HEK293 (cell line): ENCODE measurements around the gene RUFY1.

ENCODE experiments used
- CTCF ChIA-PET: fragments of 350-600 bp; formaldehyde crosslinking; extraction: SDS; loops from one replicate; lab custom pipeline; 2021; ENCODE audit warnings: antibody characterized with exemption; lab: Yijun Ruan, JAX
- POLR2A ChIA-PET: fragments of 300-600 bp; formaldehyde crosslinking; extraction: SDS; loops from one replicate; lab custom pipeline; 2020; ENCODE audit warnings: antibody characterized with exemption, inconsistent platforms; lab: Yijun Ruan, JAX
- H3K27ac ChIP-seq: fragments of 200-500 bp; sonication (Bioruptor generic); 2 replicates; pipeline ENCODE4 v1.5.1; 2014; ENCODE audit warnings: low read depth, low read length, control low read depth, inconsistent platforms; ENCODE audit errors: extremely low read depth
- H3K36me3 ChIP-seq, 2 experiments: fragments of 200-500 bp in 1 of 2; sonication (Bioruptor generic) in 1 of 2; 1 replicate in 1 of 2; 2 replicates in 1 of 2; pipeline ENCODE4 v1.5.1; 2014 to 2017; ENCODE audit warnings: inconsistent platforms in 2 of 2, low read length in 2 of 2; ENCODE audit not compliant: control insufficient read depth in 2 of 2, insufficient read depth in 1 of 2
- H3K4me1 ChIP-seq: fragments of 200-500 bp; sonication (Bioruptor generic); 2 replicates; pipeline ENCODE4 v1.5.1; 2014; ENCODE audit warnings: mild to moderate bottlenecking, low read length, inconsistent platforms; ENCODE audit not compliant: control insufficient read depth, insufficient read depth
- H3K4me3 ChIP-seq: 2 replicates; pipeline ENCODE4 v1.5.1; 2011; ENCODE audit warnings: low read depth, mild to moderate bottlenecking, control low read depth, low read length, moderate library complexity
- H3K9me3 ChIP-seq: fragments of 200-500 bp; sonication (Bioruptor generic); 2 replicates; pipeline ENCODE4 v1.5.1; 2014; ENCODE audit warnings: low read depth, low read length, inconsistent platforms; ENCODE audit not compliant: control insufficient read depth, insufficient read depth
- AEBP2 ChIP-seq: fragments of 450-650 bp; formaldehyde crosslinking; IDR thresholded peaks from 2 replicates; pipeline ENCODE4 v1.5.1; 2016; ENCODE audit warnings: missing biosample characterization, missing genetic modification characterization, borderline replicate concordance
- HOXD13 ChIP-seq: sonication (generic); formaldehyde crosslinking; IDR thresholded peaks from 2 replicates; pipeline ENCODE4 v1.8.0; 2022; ENCODE audit warnings: missing genetic modification reagents, borderline replicate concordance
- MEIS1 ChIP-seq: sonication (generic); formaldehyde crosslinking; IDR thresholded peaks from 2 replicates; pipeline ENCODE4 v1.8.1; 2022; ENCODE audit warnings: missing genetic modification reagents, mild to moderate bottlenecking, borderline replicate concordance
- PATZ1 ChIP-seq: fragments of 450-650 bp; formaldehyde crosslinking; IDR thresholded peaks from 2 replicates; pipeline ENCODE4 v1.5.1; 2016; ENCODE audit warnings: missing biosample characterization, missing genetic modification characterization
- PRDM4 ChIP-seq: fragments of 450-650 bp; formaldehyde crosslinking; IDR thresholded peaks from 2 replicates; pipeline ENCODE4 v1.5.1; 2017; ENCODE audit warnings: missing biosample characterization, missing genetic modification characterization
- SCRT2 ChIP-seq: fragments of 450-650 bp; formaldehyde crosslinking; IDR thresholded peaks from 2 replicates; pipeline ENCODE4 v1.5.1; 2016; ENCODE audit warnings: missing biosample characterization, missing genetic modification characterization
- SP2 ChIP-seq: fragments of 450-650 bp; formaldehyde crosslinking; IDR thresholded peaks from 2 replicates; pipeline ENCODE4 v1.5.1; 2016; ENCODE audit warnings: missing biosample characterization, missing genetic modification characterization
- TSHZ1 ChIP-seq: fragments of 450-650 bp; formaldehyde crosslinking; IDR thresholded peaks from 2 replicates; pipeline ENCODE4 v1.5.1; 2016; ENCODE audit warnings: missing biosample characterization, missing genetic modification characterization, borderline replicate concordance
- YY1 ChIP-seq: fragments of 450-650 bp; formaldehyde crosslinking; IDR thresholded peaks from 2 replicates; pipeline ENCODE4 v1.5.1; 2018; ENCODE audit warnings: missing biosample characterization, missing genetic modification characterization
- ZBTB21 ChIP-seq: fragments of 450-650 bp; formaldehyde crosslinking; IDR thresholded peaks from 2 replicates; pipeline ENCODE4 v1.5.1; 2017; ENCODE audit warnings: missing biosample characterization, missing genetic modification characterization
- ZBTB7A ChIP-seq: fragments of 450-650 bp; formaldehyde crosslinking; IDR thresholded peaks from 2 replicates; pipeline ENCODE4 v1.5.1; 2016; ENCODE audit warnings: low read depth, missing biosample characterization, missing genetic modification characterization
- ZEB2 ChIP-seq: fragments of 450-650 bp; formaldehyde crosslinking; IDR thresholded peaks from 2 replicates; pipeline ENCODE4 v1.5.1; 2016; ENCODE audit warnings: missing biosample characterization, missing genetic modification characterization
- ZNF121 ChIP-seq: fragments of 450-650 bp; formaldehyde crosslinking; IDR thresholded peaks from 2 replicates; pipeline ENCODE4 v1.5.1; 2016; ENCODE audit warnings: missing biosample characterization, missing genetic modification characterization
- ZNF138 ChIP-seq: fragments of 450-650 bp; formaldehyde crosslinking; IDR thresholded peaks from 2 replicates; pipeline ENCODE4 v1.5.1; 2016; ENCODE audit warnings: missing biosample characterization, missing genetic modification characterization, borderline replicate concordance
- ZNF140 ChIP-seq: fragments of 450-650 bp; formaldehyde crosslinking; IDR thresholded peaks from 2 replicates; pipeline ENCODE4 v1.5.1; 2016; ENCODE audit warnings: missing biosample characterization, missing genetic modification characterization
- ZNF174 ChIP-seq: fragments of 450-650 bp; formaldehyde crosslinking; IDR thresholded peaks from 2 replicates; pipeline ENCODE4 v1.5.0; 2017; ENCODE audit warnings: missing biosample characterization, mild to moderate bottlenecking, missing genetic modification characterization
- ZNF184 ChIP-seq: fragments of 450-650 bp; IDR thresholded peaks from 2 replicates; pipeline ENCODE4 v1.5.1; 2018; ENCODE audit warnings: missing biosample characterization, mild to moderate bottlenecking, missing genetic modification characterization
- ZNF223 ChIP-seq: fragments of 450-650 bp; formaldehyde crosslinking; IDR thresholded peaks from 2 replicates; pipeline ENCODE4 v1.5.1; 2016; ENCODE audit warnings: missing biosample characterization, missing genetic modification characterization
- ZNF248 ChIP-seq: fragments of 450-650 bp; formaldehyde crosslinking; IDR thresholded peaks from 2 replicates; pipeline ENCODE4 v1.5.1; 2017; ENCODE audit warnings: missing biosample characterization, missing genetic modification characterization
- ZNF324 ChIP-seq: fragments of 450-650 bp; formaldehyde crosslinking; IDR thresholded peaks from 2 replicates; pipeline ENCODE4 v1.5.1; 2016; ENCODE audit warnings: missing biosample characterization, missing genetic modification characterization
- ZNF37A ChIP-seq: fragments of 450-650 bp; IDR thresholded peaks from 2 replicates; pipeline ENCODE4 v1.5.1; 2018; ENCODE audit warnings: missing biosample characterization, missing genetic modification characterization
- ZNF548 ChIP-seq: fragments of 450-650 bp; formaldehyde crosslinking; IDR thresholded peaks from 2 replicates; pipeline ENCODE4 v1.5.1; 2016; ENCODE audit warnings: missing biosample characterization, missing genetic modification characterization
- ZNF555 ChIP-seq: fragments of 450-650 bp; formaldehyde crosslinking; conservative IDR thresholded peaks from 2 replicates; pipeline ENCODE4 v1.5.1; 2017; ENCODE audit warnings: missing biosample characterization, mild to moderate bottlenecking, missing genetic modification characterization, inconsistent platforms
- ZNF561 ChIP-seq: fragments of 450-650 bp; IDR thresholded peaks from 2 replicates; pipeline ENCODE4 v1.5.1; 2018; ENCODE audit warnings: missing biosample characterization, missing genetic modification characterization, borderline replicate concordance
- ZNF629 ChIP-seq: fragments of 450-650 bp; formaldehyde crosslinking; IDR thresholded peaks from 2 replicates; pipeline ENCODE4 v1.5.1; 2017; ENCODE audit warnings: missing biosample characterization, missing genetic modification characterization
- ZNF701 ChIP-seq: fragments of 450-650 bp; formaldehyde crosslinking; IDR thresholded peaks from 2 replicates; pipeline ENCODE4 v1.5.1; 2016; ENCODE audit warnings: missing biosample characterization, missing genetic modification characterization
- ZNF704 ChIP-seq: fragments of 450-650 bp; formaldehyde crosslinking; IDR thresholded peaks from 2 replicates; pipeline ENCODE4 v1.5.1; 2016; ENCODE audit warnings: missing biosample characterization, missing genetic modification characterization
- ZNF843 ChIP-seq: fragments of 450-650 bp; formaldehyde crosslinking; IDR thresholded peaks from 2 replicates; pipeline ENCODE4 v1.5.1; 2016; ENCODE audit warnings: missing biosample characterization, missing genetic modification characterization

The RUFY1 gene

GRCh38 chr5:179596421-179596820, 46.1 kb downstream of the RUFY1 start:
- peaks cover 57 to 88% of the 10 kb centered on the region in 2 experiments for H3K36me3 ChIP-seq
- no peak overlapping the region for H3K27ac ChIP-seq
- CTCF ChIA-PET: interaction anchor here (0.5 kb wide), 1 partner anchor 96 kb away, joined by 3 read pairs; no protein-coding TSS in a partner anchor
- POLR2A ChIA-PET: no interaction called here
- no peak overlapping the region for H3K4me3 ChIP-seq
- TF ChIP-seq AEBP2: no peak
- TF ChIP-seq SP2 (tag by site-specific recombination): no peak
- no peak for TF ChIP-seq ZBTB21 (tag by site-specific recombination)
- no peak for TF ChIP-seq PATZ1
- TF ChIP-seq HOXD13 (CRISPR knock-in tag): no peak
- TF ChIP-seq ZNF555 (tag by site-specific recombination): no peak
- TF ChIP-seq ZNF548 (tag by site-specific recombination): no peak
- no peak for TF ChIP-seq ZNF843 (tag by site-specific recombination)
- no peak for TF ChIP-seq ZNF704 (tag by site-specific recombination)
- TF ChIP-seq ZNF223 (tag by site-specific recombination): no peak
- no peak for TF ChIP-seq ZNF629 (tag by site-specific recombination)
- no peak for TF ChIP-seq ZNF121 (tag by site-specific recombination)
- TF ChIP-seq, all 188 proteins: peak for 0
- Histone ChIP-seq H3K4me1 (no peaks in the 10 kb centered on the region), H3K9me3 (no peaks in the 10 kb centered on the region)

GRCh38 chr5:179599100-179599499, 48.7 kb downstream of the RUFY1 start:
- H3K4me3 ChIP-seq: no peak overlapping the region
- H3K9me3 ChIP-seq: no peaks in the 10 kb centered on the region
- ChIA-PET POLR2A (no interaction called here), CTCF (no interaction called here)
- H3K36me3 ChIP-seq: peaks cover 35 to 83% of the 10 kb centered on the region in 2 experiments; a peak in 2 of 3 replicates
- no peaks in the 10 kb centered on the region for H3K4me1 ChIP-seq
- H3K27ac ChIP-seq: no peak overlapping the region
- TF ChIP-seq ZNF140 (tag by site-specific recombination): no peak
- TF ChIP-seq YY1 (tag by site-specific recombination): no peak
- TF ChIP-seq MEIS1 (CRISPR knock-in tag): no peak
- no peak for TF ChIP-seq SCRT2 (tag by site-specific recombination)
- TF ChIP-seq ZNF138 (tag by site-specific recombination): no peak
- no peak for TF ChIP-seq ZNF248
- TF ChIP-seq ZNF174 (tag by site-specific recombination): no peak
- no peak for TF ChIP-seq ZBTB7A
- TF ChIP-seq ZNF324 (tag by site-specific recombination): no peak
- no peak for TF ChIP-seq TSHZ1 (tag by site-specific recombination)
- TF ChIP-seq ZNF701 (tag by site-specific recombination): no peak
- TF ChIP-seq ZNF37A: no peak
- TF ChIP-seq ZNF561 (tag by site-specific recombination): no peak
- no peak for TF ChIP-seq ZEB2 (tag by site-specific recombination)
- TF ChIP-seq ZNF184 (tag by site-specific recombination): no peak
- no peak for TF ChIP-seq PRDM4 (tag by site-specific recombination)
